SK-N-SH (cell line): ENCODE data around the gene OR51I1. TPM values are rescaled to one million over a fixed set of nuclear protein-coding genes. Genes with fewer than 3 reads are reported as not detected.

ENCODE experiments used
- CTCF ChIA-PET: fragments of 300-600, 350-600 bp; formaldehyde crosslinking; extraction: SDS; loops from one replicate; lab custom pipeline; 2021; lab: Yijun Ruan, JAX
- POLR2A ChIA-PET: fragments of 350-600 bp; sonication (Branson Sonifier 250); formaldehyde crosslinking; extraction: SDS; loops from one replicate; lab custom pipeline; 2020; ENCODE audit warnings: antibody characterized with exemption, inconsistent platforms; lab: Yijun Ruan, JAX
- DNase-seq: peaks from one replicate; pipeline ENCODE4 v3.0.0; 2012
- H2AFZ ChIP-seq: fragments of 200-600 bp; sonication (generic); 2 replicates; pipeline ENCODE4 v1.8.1; 2016; ENCODE audit warnings: antibody characterized with exemption, mild to moderate bottlenecking, low read depth
- H3F3A ChIP-seq: fragments of 200-600 bp; sonication (generic); replicated peaks from 2 replicates; pipeline ENCODE3; 2016; ENCODE audit warnings: antibody characterized with exemption, mild to moderate bottlenecking; ENCODE audit not compliant: insufficient read depth
- H3K27ac ChIP-seq, 2 experiments: fragments of 200-500 bp in 1 of 2; fragments of 200-600 bp in 1 of 2; sonication (Bioruptor generic) in 1 of 2; sonication (generic), shearing (Covaris generic) in 1 of 2; 2 replicates each; pipeline versions ENCODE4 v1.5.1 to v1.6.1; 2014 to 2016; ENCODE audit warnings: low read depth in 2 of 2, inconsistent platforms in 1 of 2, low read length in 1 of 2, mild to moderate bottlenecking in 1 of 2, mixed read lengths in 1 of 2
- H3K27me3 ChIP-seq: fragments of 200-600 bp; sonication (generic), shearing (Covaris generic); 2 replicates; pipeline ENCODE4 v1.6.1; 2016; ENCODE audit warnings: mixed run types; ENCODE audit not compliant: insufficient read depth
- H3K36me3 ChIP-seq, 2 experiments: fragments of 200-500 bp in 1 of 2; fragments of 200-600 bp in 1 of 2; sonication (Bioruptor generic) in 1 of 2; sonication (generic) in 1 of 2; replicated peaks in 1 of 2; 2 replicates each; pipeline versions ENCODE3 to v1.5.1; 2014 to 2016; ENCODE audit warnings: low read length in 1 of 2, mild to moderate bottlenecking in 1 of 2; ENCODE audit not compliant: insufficient read depth in 2 of 2, control insufficient read depth in 1 of 2
- H3K4me1 ChIP-seq, 2 experiments: fragments of 200-500 bp in 1 of 2; fragments of 200-600 bp in 1 of 2; sonication (Bioruptor generic) in 1 of 2; sonication (generic), shearing (Covaris generic) in 1 of 2; 2 replicates each; pipeline versions ENCODE4 v1.5.1 to v1.6.1; 2014 to 2016; ENCODE audit warnings: low read depth in 1 of 2, low read length in 1 of 2, mixed run types in 1 of 2; ENCODE audit not compliant: insufficient read depth in 2 of 2, control insufficient read depth in 1 of 2
- H3K4me2 ChIP-seq: fragments of 200-600 bp; sonication (generic), shearing (Covaris generic); 2 replicates; pipeline ENCODE4 v1.6.1; 2017; ENCODE audit warnings: mixed run types
- H3K4me3 ChIP-seq, 2 experiments: fragments of 200-500 bp in 1 of 2; fragments of 200-600 bp in 1 of 2; sonication (Bioruptor generic) in 1 of 2; sonication (generic), shearing (Covaris generic) in 1 of 2; 2 replicates each; pipeline versions ENCODE4 v1.5.1 to v1.8.1; 2014 to 2016; ENCODE audit warnings: low read depth in 2 of 2, inconsistent platforms in 1 of 2, low read length in 1 of 2, mild to moderate bottlenecking in 1 of 2, mixed read lengths in 1 of 2, moderate library complexity in 1 of 2
- H3K79me2 ChIP-seq: fragments of 200-600 bp; sonication (generic); 2 replicates; pipeline ENCODE4 v1.8.1; 2017; ENCODE audit warnings: mild to moderate bottlenecking; ENCODE audit not compliant: insufficient read depth
- H3K9ac ChIP-seq: fragments of 200-600 bp; sonication (generic); 2 replicates; pipeline ENCODE4 v1.6.1; 2017; ENCODE audit warnings: mixed run types
- H3K9me2 ChIP-seq: fragments of 200-600 bp; sonication (generic); 2 replicates; pipeline ENCODE4 v1.6.1; 2017; ENCODE audit warnings: mixed run types
- H3K9me3 ChIP-seq: fragments of 200-600 bp; sonication (generic); 2 replicates; pipeline ENCODE4 v1.6.1; 2017; ENCODE audit warnings: mixed run types, mild to moderate bottlenecking, moderate library complexity
- H4K20me1 ChIP-seq: fragments of 200-600 bp; sonication (generic); 2 replicates; pipeline ENCODE4 v1.6.1; 2017; ENCODE audit warnings: mild to moderate bottlenecking, mixed run types; ENCODE audit not compliant: insufficient read depth
- CHD2 ChIP-seq: fragments of 150-350 bp; IDR thresholded peaks from 2 replicates; pipeline ENCODE4 v1.6.1; 2018; ENCODE audit warnings: low read length; ENCODE audit not compliant: partially characterized antibody
- ELF1 ChIP-seq: IDR thresholded peaks from 2 replicates; pipeline ENCODE4 v1.4.0; 2012
- EZH2phosphoT487 ChIP-seq: fragments of 200-600 bp; sonication (generic); IDR thresholded peaks from 2 replicates; pipeline ENCODE4 v1.6.1; 2017; ENCODE audit warnings: low read depth, mixed run types, mild to moderate bottlenecking, antibody characterized with exemption, moderate library complexity, borderline replicate concordance
- FOSL2 ChIP-seq: IDR thresholded peaks from 2 replicates; pipeline ENCODE4 v1.4.0; 2012; ENCODE audit warnings: low read depth, mild to moderate bottlenecking, moderate library complexity, borderline replicate concordance
- FOXJ3 ChIP-seq: sonication (generic); formaldehyde crosslinking; IDR thresholded peaks from 2 replicates; pipeline ENCODE4 v1.5.1; 2020; ENCODE audit warnings: mild to moderate bottlenecking, missing genetic modification reagents
- FOXM1 ChIP-seq: IDR thresholded peaks from 2 replicates; pipeline ENCODE4 v1.4.0; 2012; ENCODE audit warnings: low read depth, mild to moderate bottlenecking
- MAX ChIP-seq: IDR thresholded peaks from 2 replicates; pipeline ENCODE4 v1.4.0; 2012; ENCODE audit warnings: low read depth
- MEF2A ChIP-seq: IDR thresholded peaks from 2 replicates; pipeline ENCODE4 v1.4.0; 2012; ENCODE audit warnings: low read depth, borderline replicate concordance
- NFIC ChIP-seq: IDR thresholded peaks from 2 replicates; pipeline ENCODE4 v1.4.0; 2012; ENCODE audit warnings: borderline replicate concordance
- NRF1 ChIP-seq: IDR thresholded peaks from 2 replicates; pipeline ENCODE4 v1.6.1; 2012; ENCODE audit warnings: low read depth, mild to moderate bottlenecking, low read length
- POLR2AphosphoS5 ChIP-seq: IDR thresholded peaks from 2 replicates; pipeline ENCODE4 v1.6.1; 2012; ENCODE audit warnings: low read depth, low read length
- RAD21 ChIP-seq: IDR thresholded peaks from 2 replicates; pipeline ENCODE4 v1.6.1; 2012; ENCODE audit warnings: mild to moderate bottlenecking, low read length
- RXRA ChIP-seq: IDR thresholded peaks from 2 replicates; pipeline ENCODE4 v1.4.0; 2012; ENCODE audit warnings: low read depth, mild to moderate bottlenecking, borderline replicate concordance
- SIN3A ChIP-seq: IDR thresholded peaks from 2 replicates; pipeline ENCODE4 v1.6.1; 2012; ENCODE audit warnings: low read depth, mild to moderate bottlenecking, low read length, moderate library complexity, borderline replicate concordance
- SMC3 ChIP-seq: IDR thresholded peaks from 2 replicates; pipeline ENCODE4 v1.6.1; 2012; ENCODE audit warnings: low read depth, low read length, improper control_type of control experiment
- TCF12 ChIP-seq: IDR thresholded peaks from 2 replicates; pipeline ENCODE4 v1.4.0; 2012
- TEAD4 ChIP-seq: IDR thresholded peaks from 2 replicates; pipeline ENCODE4 v1.4.0; 2012; ENCODE audit warnings: mild to moderate bottlenecking, borderline replicate concordance; ENCODE audit not compliant: insufficient read depth
- YY1 ChIP-seq: IDR thresholded peaks from 2 replicates; pipeline ENCODE4 v1.4.0; 2012; ENCODE audit warnings: low read depth, mild to moderate bottlenecking
- ZBTB33 ChIP-seq: IDR thresholded peaks from 2 replicates; pipeline ENCODE4 v1.4.0; 2012; ENCODE audit warnings: low read depth, borderline replicate concordance
- WGBS: methylation state at CpG from one replicate; pipeline ENCODE4 v1.1.6; 2017; ENCODE audit warnings: low lambda C conversion rate; 5-methylcytosine and 5-hydroxymethylcytosine counted together
- polyA plus RNA-seq, 3 experiments: library from polyadenylated mRNA; depleted of rRNA; stranded (reverse); fragments of >200 nt; gene quantifications; 2 replicates each; pipeline ENCODE4 v1.2.3, GENCODE V29; 2012
- TF ChIP-seq, protein P1 (sequence below): fragments of 150-350 bp; IDR thresholded peaks from 2 replicates; pipeline ENCODE4 v1.6.1; 2017; ENCODE audit warnings: antibody characterized with exemption, low read length, low read depth, borderline replicate concordance
- TF ChIP-seq, protein P2 (sequence below): fragments of 150-350 bp; IDR thresholded peaks from 2 replicates; pipeline ENCODE4 v1.6.1; 2016; ENCODE audit warnings: mild to moderate bottlenecking, low read depth, low read length

The OR51I1 gene
- polyA plus RNA-seq, 1 of the 3 experiments (the other 2 are of a cell fraction): not detected

- POLR2A ChIA-PET: no interaction called here
- Histone ChIP-seq H3K36me3 (no peaks in the 10 kb centered on the region), H3K4me3 (no peak overlapping the region), H3K4me1 (no peaks in the 10 kb centered on the region), H3K79me2 (no peaks in the 10 kb centered on the region), H3K4me2 (no peak overlapping the region), H3K9ac (no peak overlapping the region)
- CTCF ChIA-PET: no interaction called here
- no peak for TF ChIP-seq SIN3A
- TF ChIP-seq MEF2A: no peak
- no peak for TF ChIP-seq ELF1
- TF ChIP-seq MAX: no peak
- no peak for TF ChIP-seq ZBTB33
- TF ChIP-seq TCF12: no peak
- TF ChIP-seq NRF1: no peak
- TF ChIP-seq TEAD4: no peak
- TF ChIP-seq RAD21: no peak
- no peak for TF ChIP-seq FOXM1
- TF ChIP-seq, all 33 proteins: peak for 0
- no peaks in the 10 kb centered on the region for H4K20me1 ChIP-seq
- no peaks in the 10 kb centered on the region for H3K9me2 ChIP-seq
- H2AFZ ChIP-seq: no peak overlapping the region
- no peak for DNase-seq
- H3K27me3 ChIP-seq: no peaks in the 10 kb centered on the region
- no peaks in the 10 kb centered on the region for H3F3A ChIP-seq
- H3K9me3 ChIP-seq: no peaks in the 10 kb centered on the region
- WGBS: 3% methylated on average over 2 of the region's 2 CpGs
- no peak overlapping the region for H3K27ac ChIP-seq
These were observed 2.6 kb upstream of the OR51I1 start for GRCh38 chr11:5443835-5444393.

DNA sequence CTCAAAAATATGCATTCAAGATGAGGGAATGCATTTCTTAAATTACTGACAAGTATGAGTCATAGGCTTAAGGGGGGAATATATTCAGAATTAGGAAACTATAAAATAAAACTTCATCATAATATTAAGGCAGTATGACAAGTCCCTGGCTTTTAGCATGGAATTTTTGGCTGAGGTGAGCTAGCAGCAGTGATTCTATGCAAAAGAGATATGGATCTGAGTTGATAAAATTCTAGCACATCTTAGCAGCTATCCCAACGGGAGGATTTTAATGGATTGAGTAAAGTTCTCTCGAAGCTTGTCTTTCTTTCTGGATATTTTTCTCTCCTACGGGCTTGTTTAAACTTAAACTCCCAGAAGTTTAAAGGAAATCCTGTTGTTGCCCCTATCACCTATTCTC, 18.2 kb downstream of the OR51I1 start:
- POLR2A ChIA-PET: no interaction called here
- Histone ChIP-seq H3K9me3 (no peaks in the 10 kb centered on the region), H3F3A (no peaks in the 10 kb centered on the region), H3K36me3 (no peaks in the 10 kb centered on the region), H3K4me3 (no peak overlapping the region), H3K27ac (no peak overlapping the region), H3K27me3 (no peaks in the 10 kb centered on the region; the same call in 1 of the 2 replicates), H3K9me2 (no peaks in the 10 kb centered on the region), H3K79me2 (no peaks in the 10 kb centered on the region), H3K4me2 (no peak overlapping the region), H2AFZ (no peak overlapping the region), H4K20me1 (no peaks in the 10 kb centered on the region), H3K4me1 (no peaks in the 10 kb centered on the region), H3K9ac (no peak overlapping the region)
- WGBS: 0% methylated on average over 3 of the region's 3 CpGs
- DNase-seq: no peak
- CTCF ChIA-PET: no interaction called here
- TF ChIP-seq EZH2phosphoT487: no peak
- no peak for TF ChIP-seq SMC3
- TF ChIP-seq, protein P1, sequence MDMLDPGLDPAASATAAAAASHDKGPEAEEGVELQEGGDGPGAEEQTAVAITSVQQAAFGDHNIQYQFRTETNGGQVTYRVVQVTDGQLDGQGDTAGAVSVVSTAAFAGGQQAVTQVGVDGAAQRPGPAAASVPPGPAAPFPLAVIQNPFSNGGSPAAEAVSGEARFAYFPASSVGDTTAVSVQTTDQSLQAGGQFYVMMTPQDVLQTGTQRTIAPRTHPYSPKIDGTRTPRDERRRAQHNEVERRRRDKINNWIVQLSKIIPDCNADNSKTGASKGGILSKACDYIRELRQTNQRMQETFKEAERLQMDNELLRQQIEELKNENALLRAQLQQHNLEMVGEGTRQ: no peak
- TF ChIP-seq RAD21: no peak
- TF ChIP-seq ZBTB33: no peak
- no peak for TF ChIP-seq POLR2AphosphoS5
- no peak for TF ChIP-seq YY1
- TF ChIP-seq RXRA: no peak
- TF ChIP-seq CHD2: no peak
- TF ChIP-seq MEF2A: no peak
- no peak for TF ChIP-seq TEAD4
- no peak for TF ChIP-seq FOXM1
- no peak for TF ChIP-seq MAX
- no peak for TF ChIP-seq FOSL2
- TF ChIP-seq, protein P2, sequence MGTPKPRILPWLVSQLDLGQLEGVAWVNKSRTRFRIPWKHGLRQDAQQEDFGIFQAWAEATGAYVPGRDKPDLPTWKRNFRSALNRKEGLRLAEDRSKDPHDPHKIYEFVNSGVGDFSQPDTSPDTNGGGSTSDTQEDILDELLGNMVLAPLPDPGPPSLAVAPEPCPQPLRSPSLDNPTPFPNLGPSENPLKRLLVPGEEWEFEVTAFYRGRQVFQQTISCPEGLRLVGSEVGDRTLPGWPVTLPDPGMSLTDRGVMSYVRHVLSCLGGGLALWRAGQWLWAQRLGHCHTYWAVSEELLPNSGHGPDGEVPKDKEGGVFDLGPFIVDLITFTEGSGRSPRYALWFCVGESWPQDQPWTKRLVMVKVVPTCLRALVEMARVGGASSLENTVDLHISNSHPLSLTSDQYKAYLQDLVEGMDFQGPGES: no peak
- no peak for TF ChIP-seq FOXJ3 (CRISPR knock-in tag)
- no peak for TF ChIP-seq NFIC
